Adrenal gland (tissue), 12 donors: ENCODE measurements around the gene SEC24D. TPM values are rescaled to one million over a fixed set of nuclear protein-coding genes. Genes with fewer than 3 reads are reported as not detected.
"Not testable (repeated sequence)": the region's sequence is repeated elsewhere in the genome, so short reads cannot be mapped to it uniquely, and the experiment has no call there.

Experiments used
- DNase-seq, 7 donors: peaks; one replicate each; pipeline ENCODE4 v3.0.0-alpha.2; 2019 to 2020
- H3K27ac ChIP-seq, 5 donors: fragments of 200-600 bp; sonication (generic) in 4 of 5; 1 replicate in 3 of 5; 2 replicates in 2 of 5; pipeline versions ENCODE4 v1.5.1 to v1.8.0; 2016 to 2020; ENCODE audit warnings: mild to moderate bottlenecking in 1 of 5
- H3K27me3 ChIP-seq: fragments of 200-600 bp; 2 replicates; pipeline ENCODE4 v1.8.0; 2021
- H3K36me3 ChIP-seq, 2 donors: fragments of 200-600 bp; replicated peaks in 1 of 2; 1 replicate in 1 of 2; 2 replicates in 1 of 2; pipeline versions ENCODE4 v1.5.1 to v1.8.0; 2018 to 2022
- H3K4me1 ChIP-seq, 2 donors: fragments of 200-600 bp; replicated peaks in 1 of 2; 1 replicate in 1 of 2; 2 replicates in 1 of 2; pipeline versions ENCODE4 v1.5.1 to v1.8.0; 2018 to 2021
- H3K4me3 ChIP-seq, 4 donors: fragments of 200-600 bp; sonication (generic) in 3 of 4; one replicate each; pipeline ENCODE4 v1.5.1; 2016 to 2018
- H3K9me3 ChIP-seq, 3 donors: fragments of 200-600 bp; sonication (generic) in 1 of 3; replicated peaks in 1 of 3; 1 replicate in 2 of 3; 2 replicates in 1 of 3; pipeline versions ENCODE4 v1.5.1 to v1.8.0; 2016 to 2021
- CTCF ChIP-seq, 6 experiments: fragments of 450-650 bp in 4 of 6; fragments of 200-600 bp in 2 of 6; sonication (generic) in 1 of 6; IDR thresholded peaks; 1 replicate in 5 of 6; 2 replicates in 1 of 6; pipeline versions ENCODE4 v1.5.1 to v1.8.0; 2016 to 2021; ENCODE audit warnings: antibody characterized with exemption in 6 of 6, mild to moderate bottlenecking in 2 of 6, moderate library complexity in 1 of 6
- POLR2A ChIP-seq, 2 donors: fragments of 450-650 bp; IDR thresholded peaks; one replicate each; pipeline ENCODE4 v1.6.1; 2017; ENCODE audit warnings: antibody characterized with exemption in 2 of 2, mild to moderate bottlenecking in 2 of 2, moderate library complexity in 1 of 2
- WGBS, 4 donors: extraction: QIAGEN DNeasy Blood & Tissue Kit in 2 of 4; methylation state at CpG; one replicate each; pipeline versions ENCODE4 v1.1.5 to v1.1.7; 2013 to 2017; 5-methylcytosine and 5-hydroxymethylcytosine counted together
- intact Hi-C, 2 donors: fragments of 100-400 bp; cut with DNase I; formaldehyde crosslinking; loops; one replicate each; pipeline versions ENCODE4 v1.14.1 to v1.15.0; 2022 to 2023
- polyA plus RNA-seq, 3 donors: library from polyadenylated mRNA; stranded (reverse); fragments of 200-250 nt in 2 of 3; fragments of 350-450 nt in 1 of 3; fragmentation: Illumina TruSeq in 1 of 3; extraction: RNeasy Lipid Tissue Mini Kit (QIAGEN cat#74804) in 1 of 3; gene quantifications; one replicate each; pipeline ENCODE4 v1.2.3, GENCODE V29; 2013 to 2014
- total RNA-seq, 9 donors: library from RNA; depleted of rRNA in 4 of 9; stranded (reverse); fragments of >200 nt in 4 of 9; fragments of 120-200 nt in 1 of 9; fragmentation: NEBNext Ultra II Directional in 1 of 9; extraction: Animal tissue kit (Norgen Biotek cat#: 25700) in 1 of 9; gene quantifications; one replicate each; pipeline versions ENCODE4 v1.1.0 to v1.2.4, GENCODE V29; 2013 to 2023
- donor health status: healthy with polysubstance abuse.
- donor health status: Bipolar disorder and iron deficiency.
- donor health status: DM: yes; HTN: yes; CAD: no.
- donor health status: DM: no; HTN: no; CAD: no.
- donor health status: DM: no; HTN: no; CAD: no.
- donor health status: DM: yes; HTN: yes; CAD: no.

SEC24D gene
- total and polyA plus RNA-seq, 12 donors = 5.3 to 93.6 (median 33.8) TPM

GRCh38 chr4:118799231-118799942 lies 36.5 kb downstream of the SEC24D start:
- intact Hi-C loops = no loop called here
- Histone ChIP-seq H3K4me3 (no peak overlapping the region), H3K4me1 (no peaks in the 10 kb centered on the region), H3K9me3 (no peaks in the 10 kb centered on the region), H3K27me3 (no peaks in the 10 kb centered on the region), H3K27ac (no peak overlapping the region), H3K36me3 (peaks cover 0 to 72% of the 10 kb centered on the region in 2 donors)
- TF ChIP-seq CTCF (IDR thresholded peaks at IDR 0.05) (no peak), POLR2A (IDR thresholded peaks at IDR 0.05) (no peak)
- WGBS, 4 donors = 86 to 91% (median 87%) methylated on average over 9 of the region's 9 CpGs
- no peak for DNase-seq

DNA sequence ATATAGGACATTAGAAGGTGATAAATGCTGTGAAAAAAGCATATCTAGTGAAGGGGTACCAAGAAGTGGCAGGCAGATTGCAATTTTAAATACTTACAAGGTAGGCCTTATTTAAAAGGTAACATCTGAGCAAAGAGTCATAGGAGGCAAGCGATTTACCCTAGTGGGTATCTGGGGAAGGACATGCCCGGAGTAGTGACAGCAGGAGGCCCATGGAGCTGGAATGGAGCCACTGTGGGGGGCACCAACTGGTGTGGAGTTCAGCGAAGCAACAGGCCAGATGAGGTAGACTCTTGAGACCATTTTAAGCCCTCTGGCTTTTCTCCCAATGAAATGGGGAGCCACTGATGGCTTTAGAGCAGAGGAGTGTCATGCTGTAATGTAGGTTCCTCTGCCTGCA lies 37.3 kb downstream of the SEC24D start:
- H3K36me3 ChIP-seq = peaks cover 0 to 71% of the 10 kb centered on the region in 2 donors
- H3K4me1 ChIP-seq = no peaks in the 10 kb centered on the region
- H3K9me3 ChIP-seq = no peaks in the 10 kb centered on the region
- no peak overlapping the region for H3K4me3 ChIP-seq
- TF ChIP-seq CTCF (IDR thresholded peaks at IDR 0.05) (no peak), POLR2A (IDR thresholded peaks at IDR 0.05) (no peak)
- intact Hi-C loops = no loop called here
- H3K27ac ChIP-seq = no peak overlapping the region
- 92 to 99% (median 98%) methylated on average over 3 of the region's 3 CpGs for WGBS, 4 donors
- no peaks in the 10 kb centered on the region for H3K27me3 ChIP-seq
- DNase-seq = no peak

GRCh38 chr4:118797558-118798142 lies 38.3 kb downstream of the SEC24D start:
- no peak overlapping the region for H3K27ac ChIP-seq
- H3K9me3 ChIP-seq = no peaks in the 10 kb centered on the region
- no peak for DNase-seq
- WGBS, 4 donors = 87 to 93% (median 90%) methylated on average over 3 of the region's 3 CpGs
- no peak overlapping the region for H3K4me3 ChIP-seq
- peaks cover 0 to 70% of the 10 kb centered on the region in 2 donors for H3K36me3 ChIP-seq
- no peaks in the 10 kb centered on the region for H3K27me3 ChIP-seq
- intact Hi-C loops = no loop called here
- H3K4me1 ChIP-seq = no peaks in the 10 kb centered on the region
- no peak for TF ChIP-seq CTCF (IDR thresholded peaks at IDR 0.05)
- TF ChIP-seq POLR2A (IDR thresholded peaks at IDR 0.05) = no peak

GRCh38 chr4:118791690-118792446 lies 44.1 kb downstream of the SEC24D start:
- intact Hi-C loops, H3K9me3 ChIP-seq, DNase-seq, H3K4me3 ChIP-seq, H3K27ac ChIP-seq, H3K4me1 ChIP-seq, H3K27me3 ChIP-seq: not testable (repeated sequence)
- 84 to 95% (median 86%) methylated on average over 14 to 50 of the region's 58 CpGs for WGBS, 4 donors
- peaks cover 0 to 24% of the 10 kb centered on the region in 2 donors for H3K36me3 ChIP-seq
